WERI-Rb-1 (cell line): ENCODE measurements around the gene PAQR7.

ENCODE experiments used
- DNase-seq: peaks from one replicate; pipeline ENCODE4 v3.0.0-alpha.2; 2020
- H3K27ac ChIP-seq: fragments of 250-450 bp; sonication (Bioruptor Pico); 2 replicates; pipeline ENCODE4 v1.5.1; 2020; ENCODE audit warnings: mild to moderate bottlenecking, moderate library complexity
- H3K27me3 ChIP-seq: fragments of 250-450 bp; sonication (Bioruptor Pico); 2 replicates; pipeline ENCODE4 v1.5.1; 2021; ENCODE audit warnings: mild to moderate bottlenecking, low read depth, moderate library complexity; ENCODE audit not compliant: insufficient read depth, severe bottlenecking
- H3K36me3 ChIP-seq: fragments of 250-450 bp; sonication (Bioruptor Pico); 2 replicates; pipeline ENCODE4 v1.5.1; 2020; ENCODE audit warnings: mild to moderate bottlenecking, moderate library complexity
- H3K4me3 ChIP-seq: 2 replicates; pipeline ENCODE4 v1.5.1; 2011; ENCODE audit warnings: low read depth, mild to moderate bottlenecking, control low read depth, low read length
- H3K9me3 ChIP-seq: fragments of 250-450 bp; sonication (Bioruptor Pico); 2 replicates; pipeline ENCODE4 v1.5.1; 2021; ENCODE audit warnings: mild to moderate bottlenecking, moderate library complexity; ENCODE audit not compliant: severe bottlenecking
- CTCF ChIP-seq: IDR thresholded peaks from 2 replicates; pipeline ENCODE4 v1.5.1; 2011; ENCODE audit warnings: low read depth, mild to moderate bottlenecking, control low read depth, inconsistent platforms, low read length

The PAQR7 gene

GRCh38 chr1:25885602-25886001 lies 10.1 kb upstream of the PAQR7 start:
- Histone ChIP-seq H3K9me3 (no peaks in the 10 kb centered on the region), H3K36me3 (peaks cover 30% of the 10 kb centered on the region), H3K27ac (no peak overlapping the region), H3K27me3 (no peaks in the 10 kb centered on the region), H3K4me3 (no peak overlapping the region)
- TF ChIP-seq CTCF: no peak
- no peak for DNase-seq

GRCh38 chr1:25881266-25881665 lies 5.8 kb upstream of the PAQR7 start:
- H3K9me3 ChIP-seq: no peaks in the 10 kb centered on the region
- no peak for TF ChIP-seq CTCF
- no peak for DNase-seq
- H3K27ac ChIP-seq: no peak overlapping the region
- no peaks in the 10 kb centered on the region for H3K27me3 ChIP-seq
- H3K36me3 ChIP-seq: peaks cover 9% of the 10 kb centered on the region
- H3K4me3 ChIP-seq: no peak overlapping the region

- Histone ChIP-seq H3K4me3 (no peak overlapping the region), H3K27me3 (no peaks in the 10 kb centered on the region), H3K27ac (no peak overlapping the region), H3K9me3 (no peaks in the 10 kb centered on the region), H3K36me3 (peaks cover 9% of the 10 kb centered on the region)
- no peak for DNase-seq
- TF ChIP-seq CTCF: no peak
Measured at GRCh38 chr1:25880518-25880917, 5.0 kb upstream of the PAQR7 start.

- Histone ChIP-seq H3K27ac (no peak overlapping the region), H3K36me3 (peaks cover under 1% of the 10 kb centered on the region; the same call in 1 of the 2 replicates), H3K27me3 (no peaks in the 10 kb centered on the region), H3K9me3 (no peaks in the 10 kb centered on the region), H3K4me3 (no peak overlapping the region)
- DNase-seq: no peak
- no peak for TF ChIP-seq CTCF
Measured at GRCh38 chr1:25879675-25880074, 4.2 kb upstream of the PAQR7 start.

- Histone ChIP-seq H3K36me3 (no peaks in the 10 kb centered on the region), H3K4me3 (no peak overlapping the region), H3K27me3 (no peaks in the 10 kb centered on the region), H3K9me3 (no peaks in the 10 kb centered on the region), H3K27ac (no peak overlapping the region)
- DNase-seq: no peak
- TF ChIP-seq CTCF: no peak
Measured at GRCh38 chr1:25878690-25879089, 3.2 kb upstream of the PAQR7 start.

- no peaks in the 10 kb centered on the region for H3K36me3 ChIP-seq
- no peak for DNase-seq
- TF ChIP-seq CTCF: no peak
- no peaks in the 10 kb centered on the region for H3K9me3 ChIP-seq
- H3K27me3 ChIP-seq: no peaks in the 10 kb centered on the region
- H3K27ac ChIP-seq: no peak overlapping the region
- H3K4me3 ChIP-seq: no peak overlapping the region
Measured at GRCh38 chr1:25877155-25877554, 1.6 kb upstream of the PAQR7 start.
